Caco-2 (cell line): ENCODE measurements around the gene CENPX. TPM values are rescaled to one million over a fixed set of nuclear protein-coding genes. Genes with fewer than 3 reads are reported as not detected.

Source experiments
- BruUV-seq: library from RNA; stranded (reverse); fragments of 400-500 nt; replicated peaks from 2 replicates; lab custom pipeline; 2021; lab: Mats Ljungman, UMichigan
- CTCF ChIA-PET: fragments of 300-600 bp; sonication (Branson Sonifier 250); formaldehyde crosslinking; loops from one replicate; lab custom pipeline; 2022; ENCODE audit warnings: antibody characterized with exemption; lab: Charles Lee
- POLR2A ChIA-PET: fragments of 300-600 bp; sonication (Branson Sonifier 250); formaldehyde crosslinking; loops from one replicate; lab custom pipeline; 2022; ENCODE audit warnings: antibody characterized with exemption; lab: Charles Lee
- DNase-seq, 2 experiments: peaks; one replicate each; pipeline versions ENCODE4 v3.0.0 to v3.0.0-alpha.2; 2020 to 2022
- H3K27me3 ChIP-seq: replicated peaks from 2 replicates; pipeline ENCODE4 v1.6.0; 2011; ENCODE audit warnings: low read length; ENCODE audit not compliant: control insufficient read depth, insufficient read depth
- H3K36me3 ChIP-seq: 2 replicates; pipeline ENCODE4 v1.5.1; 2011; ENCODE audit warnings: low read length; ENCODE audit not compliant: control insufficient read depth, insufficient read depth
- H3K4me1 ChIP-seq: fragments of 250-450 bp; sonication (Bioruptor Pico); 2 replicates; pipeline ENCODE4 v1.5.1; 2020; ENCODE audit warnings: mild to moderate bottlenecking
- H3K4me3 ChIP-seq: 2 replicates; pipeline ENCODE4 v1.5.1; 2011; ENCODE audit warnings: low read depth, mild to moderate bottlenecking, control low read depth, low read length
- H3K9me3 ChIP-seq: fragments of 250-450 bp; sonication (Bioruptor Pico); 2 replicates; pipeline ENCODE4 v1.5.1; 2020; ENCODE audit warnings: mild to moderate bottlenecking, moderate library complexity
- H3K27ac Mint-ChIP-seq: one replicate; pipeline ENCODE4 v1.8.0; 2022; ENCODE audit warnings: mixed read lengths; ENCODE audit not compliant: unreplicated experiment
- H3K27me3 Mint-ChIP-seq: one replicate; pipeline ENCODE4 v1.8.0; 2022; ENCODE audit warnings: mixed read lengths; ENCODE audit not compliant: insufficient read depth, unreplicated experiment
- H3K36me3 Mint-ChIP-seq: one replicate; pipeline ENCODE4 v1.8.0; 2022; ENCODE audit warnings: mild to moderate bottlenecking, mixed read lengths; ENCODE audit not compliant: insufficient read depth, unreplicated experiment
- H3K4me1 Mint-ChIP-seq: one replicate; pipeline ENCODE4 v1.8.0; 2022; ENCODE audit warnings: low read depth, mixed read lengths; ENCODE audit not compliant: unreplicated experiment
- H3K4me3 Mint-ChIP-seq: one replicate; pipeline ENCODE4 v1.8.0; 2022; ENCODE audit warnings: mild to moderate bottlenecking, moderate library complexity, mixed read lengths; ENCODE audit not compliant: unreplicated experiment
- H3K9me3 Mint-ChIP-seq: one replicate; pipeline ENCODE4 v1.8.0; 2022; ENCODE audit warnings: mixed read lengths; ENCODE audit not compliant: unreplicated experiment
- intact Hi-C: fragments of 100-400 bp; cut with micrococcal nuclease; formaldehyde crosslinking; loops from one replicate; pipeline ENCODE4 v1.10.0; 2022; ENCODE audit not compliant: unreplicated experiment
- total RNA-seq: library from RNA; stranded (reverse); gene quantifications from 2 replicates; pipeline ENCODE4 v1.2.3, GENCODE V29; 2022
- TF ChIP-seq, protein P1 (sequence below), 2 experiments: fragments of 200-600 bp in 1 of 2; IDR thresholded peaks; 1 replicate in 1 of 2; 2 replicates in 1 of 2; pipeline versions ENCODE4 v1.5.1 to v1.8.0; 2011 to 2022; ENCODE audit warnings: antibody characterized with exemption in 1 of 2, control low read depth in 1 of 2, inconsistent platforms in 1 of 2, low read depth in 1 of 2, low read length in 1 of 2, mild to moderate bottlenecking in 1 of 2, moderate library complexity in 1 of 2; ENCODE audit not compliant: insufficient read depth in 1 of 2, severe bottlenecking in 1 of 2, unreplicated experiment in 1 of 2

Gene CENPX
- total RNA-seq, 1 experiment from 2014 or later: 85.3 TPM

DNA sequence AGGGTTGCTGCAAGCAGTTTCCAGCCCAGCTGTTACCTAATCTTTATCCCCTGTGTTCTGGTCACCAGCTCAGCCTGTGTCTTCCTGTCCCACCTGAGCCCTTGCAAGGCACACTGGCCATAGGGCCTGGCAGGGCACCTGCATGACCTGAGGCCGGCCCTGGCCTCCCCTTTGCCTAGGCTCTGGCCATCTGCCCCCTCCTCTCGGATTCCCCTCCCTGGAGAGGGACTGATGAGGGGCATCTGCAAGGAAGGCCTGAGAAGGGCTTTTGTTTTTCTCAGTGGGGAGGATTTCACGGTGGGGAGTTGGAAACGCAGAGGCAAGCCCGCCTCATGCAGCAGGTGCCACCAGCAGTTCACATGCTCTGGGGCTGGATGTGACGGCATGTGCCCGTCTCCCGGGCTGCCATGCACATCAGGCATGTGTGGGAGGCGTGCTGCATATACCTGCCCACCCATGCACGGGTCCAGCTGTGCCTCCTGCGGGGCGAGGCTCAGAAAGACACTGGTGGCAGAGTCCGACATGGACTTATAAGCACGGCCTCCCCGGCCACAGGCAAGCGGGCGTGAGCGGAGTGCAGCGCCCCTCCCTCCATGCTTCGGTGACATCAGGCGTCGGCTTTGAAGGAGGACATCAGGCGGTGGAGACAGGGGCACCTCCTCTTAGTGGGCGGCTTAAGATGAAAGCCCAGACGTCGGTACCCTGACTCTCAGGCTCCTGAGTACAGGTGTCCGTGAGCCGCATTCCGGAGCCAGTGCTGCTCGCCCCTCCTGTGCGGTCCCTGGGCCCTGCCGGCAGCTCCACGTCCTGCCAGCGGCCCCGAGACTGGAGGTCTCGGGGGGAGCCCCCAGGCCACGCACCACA is 28.7 kb downstream of the CENPX start:
- H3K27me3 ChIP-seq: no peaks in the 10 kb centered on the region
- H3K4me1 Mint-ChIP-seq: peaks cover 6% of the 10 kb centered on the region
- no peak overlapping the region for H3K4me3 ChIP-seq
- no peaks in the 10 kb centered on the region for H3K36me3 ChIP-seq
- no peak for DNase-seq
- BruUV-seq: no TSS peak
- intact Hi-C loops: no loop called here
- H3K9me3 ChIP-seq: no peaks in the 10 kb centered on the region
- peaks cover 18% of the 10 kb centered on the region; the same call in 1 of the 2 replicates for H3K4me1 ChIP-seq
- H3K9me3 Mint-ChIP-seq: no peaks in the 10 kb centered on the region
- H3K36me3 Mint-ChIP-seq: peaks cover 18% of the 10 kb centered on the region
- H3K27ac Mint-ChIP-seq: no peak overlapping the region
- TF ChIP-seq, protein P1, sequence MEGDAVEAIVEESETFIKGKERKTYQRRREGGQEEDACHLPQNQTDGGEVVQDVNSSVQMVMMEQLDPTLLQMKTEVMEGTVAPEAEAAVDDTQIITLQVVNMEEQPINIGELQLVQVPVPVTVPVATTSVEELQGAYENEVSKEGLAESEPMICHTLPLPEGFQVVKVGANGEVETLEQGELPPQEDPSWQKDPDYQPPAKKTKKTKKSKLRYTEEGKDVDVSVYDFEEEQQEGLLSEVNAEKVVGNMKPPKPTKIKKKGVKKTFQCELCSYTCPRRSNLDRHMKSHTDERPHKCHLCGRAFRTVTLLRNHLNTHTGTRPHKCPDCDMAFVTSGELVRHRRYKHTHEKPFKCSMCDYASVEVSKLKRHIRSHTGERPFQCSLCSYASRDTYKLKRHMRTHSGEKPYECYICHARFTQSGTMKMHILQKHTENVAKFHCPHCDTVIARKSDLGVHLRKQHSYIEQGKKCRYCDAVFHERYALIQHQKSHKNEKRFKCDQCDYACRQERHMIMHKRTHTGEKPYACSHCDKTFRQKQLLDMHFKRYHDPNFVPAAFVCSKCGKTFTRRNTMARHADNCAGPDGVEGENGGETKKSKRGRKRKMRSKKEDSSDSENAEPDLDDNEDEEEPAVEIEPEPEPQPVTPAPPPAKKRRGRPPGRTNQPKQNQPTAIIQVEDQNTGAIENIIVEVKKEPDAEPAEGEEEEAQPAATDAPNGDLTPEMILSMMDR (IDR thresholded peaks at IDR 0.05; ENCODE audit: insufficient read depth in 1 of 2, low read depth in 1 of 2, low read length in 1 of 2, severe bottlenecking in 1 of 2, unreplicated experiment in 1 of 2): no peak
- no peak overlapping the region for H3K4me3 Mint-ChIP-seq
- ChIA-PET POLR2A (no interaction called here), CTCF (no interaction called here)
- no peaks in the 10 kb centered on the region for H3K27me3 Mint-ChIP-seq

DNA sequence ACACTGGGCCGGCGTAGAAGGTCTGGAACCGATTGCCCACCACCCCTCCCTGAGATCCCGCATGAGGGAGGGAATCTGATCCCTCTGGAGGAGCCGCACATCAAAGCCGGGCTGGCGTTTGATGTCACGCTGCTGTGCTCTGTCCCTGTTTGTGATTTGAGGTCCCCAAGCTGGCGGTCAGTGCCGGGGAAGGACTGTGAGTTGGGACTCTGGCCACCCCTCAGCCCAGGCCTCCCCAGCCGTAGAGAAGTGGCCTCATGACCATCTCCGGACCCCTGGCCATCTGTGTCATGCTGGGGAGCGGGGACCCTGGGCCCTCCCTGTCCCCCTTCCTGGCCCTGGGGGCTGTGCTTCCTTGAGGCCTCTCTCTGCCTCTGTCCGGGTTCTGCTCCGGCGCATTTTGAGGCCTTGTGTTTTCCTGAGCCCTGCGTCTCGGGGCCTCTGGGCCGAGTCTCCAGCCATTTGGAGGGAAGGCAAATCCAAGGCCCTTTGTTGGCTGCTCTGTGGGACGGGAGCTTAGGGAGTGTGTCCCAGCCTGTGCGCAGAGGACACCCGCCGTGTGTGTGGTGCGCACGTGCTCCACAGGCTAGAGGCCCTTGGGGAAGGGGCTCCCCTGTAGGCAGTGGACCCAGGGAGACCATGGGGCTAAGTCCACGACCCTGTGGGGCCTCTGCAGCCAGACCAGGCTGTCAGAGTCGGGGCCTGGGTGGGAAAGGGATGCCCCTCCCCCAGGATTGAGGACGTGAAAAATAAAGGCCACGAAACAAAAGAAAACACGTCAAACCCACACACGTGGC is 30.2 kb downstream of the CENPX start:
- no peaks in the 10 kb centered on the region for H3K36me3 ChIP-seq
- H3K4me3 Mint-ChIP-seq: no peak overlapping the region
- H3K4me1 Mint-ChIP-seq: peaks cover 6% of the 10 kb centered on the region
- H3K27me3 Mint-ChIP-seq: no peaks in the 10 kb centered on the region
- no peaks in the 10 kb centered on the region for H3K9me3 Mint-ChIP-seq
- no peaks in the 10 kb centered on the region for H3K9me3 ChIP-seq
- intact Hi-C loops: no loop called here
- no peak for DNase-seq
- H3K4me1 ChIP-seq: peaks cover 18% of the 10 kb centered on the region; the same call in 1 of the 2 replicates
- no TSS peak for BruUV-seq
- ChIA-PET POLR2A (no interaction called here), CTCF (no interaction called here)
- H3K36me3 Mint-ChIP-seq: peaks cover 21% of the 10 kb centered on the region
- H3K4me3 ChIP-seq: no peak overlapping the region
- peak overlapping the region; percentile 56 for H3K27ac Mint-ChIP-seq
- TF ChIP-seq, protein P1 (IDR thresholded peaks at IDR 0.05; ENCODE audit: insufficient read depth in 1 of 2, low read depth in 1 of 2, low read length in 1 of 2, severe bottlenecking in 1 of 2, unreplicated experiment in 1 of 2): no peak
- H3K27me3 ChIP-seq: no peaks in the 10 kb centered on the region

DNA sequence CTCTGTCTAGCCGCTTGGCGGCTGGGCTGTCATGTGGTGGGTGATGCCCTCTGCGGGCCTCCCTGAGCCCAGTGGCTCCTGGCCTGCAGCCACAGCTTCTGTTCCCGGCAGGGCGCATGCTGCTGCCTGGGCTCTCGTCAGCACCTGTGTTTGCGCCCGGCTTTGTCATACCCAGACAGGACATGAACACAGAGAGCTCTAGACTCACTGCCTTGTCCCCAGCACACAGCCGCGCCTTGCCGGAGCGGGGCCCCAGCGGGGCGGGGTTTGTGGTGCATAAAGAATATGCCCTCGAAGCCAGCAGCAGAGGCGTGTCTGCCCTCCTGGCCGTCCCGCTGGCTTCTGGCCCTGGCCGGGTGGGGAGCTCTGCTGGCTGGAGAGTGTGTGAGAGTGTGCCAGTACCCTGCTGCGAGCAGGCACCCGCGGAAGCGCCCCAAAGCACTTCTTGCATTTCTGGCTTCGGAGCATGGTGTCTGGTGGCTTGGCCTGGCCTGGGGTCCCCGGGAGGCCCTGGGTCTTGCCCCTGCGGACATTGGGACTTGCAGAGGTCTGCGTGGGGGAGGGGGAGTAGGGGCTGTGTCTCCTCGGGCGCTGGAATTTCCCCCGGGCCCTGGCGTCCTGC is 30.9 kb downstream of the CENPX start:
- no TSS peak for BruUV-seq
- no peak overlapping the region for H3K4me3 ChIP-seq
- Mint-ChIP-seq H3K4me1 (peaks cover 6% of the 10 kb centered on the region), H3K9me3 (no peaks in the 10 kb centered on the region), H3K27me3 (no peaks in the 10 kb centered on the region), H3K4me3 (no peak overlapping the region), H3K36me3 (peaks cover 26% of the 10 kb centered on the region), H3K27ac (peak overlapping the region; percentile 56)
- CTCF ChIA-PET: interaction anchor here (0.5 to 1.0 kb wide), 2 partner anchors 18 to 32 kb away, joined by 5 to 8 read pairs; no protein-coding TSS in a partner anchor
- peak; percentile 41 to 71 for DNase-seq
- H3K36me3 ChIP-seq: no peaks in the 10 kb centered on the region
- H3K27me3 ChIP-seq: no peaks in the 10 kb centered on the region
- POLR2A ChIA-PET: no interaction called here
- H3K4me1 ChIP-seq: peaks cover 18% of the 10 kb centered on the region; the same call in 1 of the 2 replicates
- TF ChIP-seq, protein P1 (IDR thresholded peaks at IDR 0.05; ENCODE audit: insufficient read depth in 1 of 2, low read depth in 1 of 2, low read length in 1 of 2, severe bottlenecking in 1 of 2, unreplicated experiment in 1 of 2): no peak
- no peaks in the 10 kb centered on the region for H3K9me3 ChIP-seq
- intact Hi-C loops: no loop called here
